Stimulated activated CD4-positive, alpha-beta T cell treated with anti-CD3 and anti-CD28 coated beads, TNF-alpha, amount 100 ng/mL, for 24 hours (primary cell): ENCODE data around the gene AUTS2.

Source experiments
- DNase-seq, 3 experiments: peaks; one replicate each; pipeline ENCODE4 v3.0.0-alpha.2; 2020; ENCODE audit warnings: low read depth in 3 of 3

The AUTS2 gene

DNA sequence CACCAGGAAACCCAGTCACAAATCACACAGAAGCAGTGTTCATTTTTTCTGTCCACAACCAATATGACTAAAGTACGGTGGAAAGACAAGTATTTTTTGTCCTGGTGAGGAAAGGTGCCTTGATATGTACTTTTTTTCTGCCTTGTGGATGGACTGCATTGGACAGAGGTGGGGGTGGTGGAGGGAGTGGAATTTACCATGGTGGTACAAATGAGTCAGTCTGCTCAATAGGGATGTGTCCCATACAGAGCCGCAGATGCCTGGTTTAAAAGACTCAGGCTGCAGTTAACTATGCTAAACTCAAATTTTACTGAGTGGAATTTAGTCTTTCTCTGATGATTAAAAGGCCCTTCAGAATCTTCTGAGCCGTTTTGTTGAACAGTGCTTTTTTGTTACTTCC, 859.2 kb downstream of the AUTS2 start:
- no peak for DNase-seq

GRCh38 chr7:70457883-70458680, 859.8 kb downstream of the AUTS2 start:
- DNase-seq, result no peak

DNA sequence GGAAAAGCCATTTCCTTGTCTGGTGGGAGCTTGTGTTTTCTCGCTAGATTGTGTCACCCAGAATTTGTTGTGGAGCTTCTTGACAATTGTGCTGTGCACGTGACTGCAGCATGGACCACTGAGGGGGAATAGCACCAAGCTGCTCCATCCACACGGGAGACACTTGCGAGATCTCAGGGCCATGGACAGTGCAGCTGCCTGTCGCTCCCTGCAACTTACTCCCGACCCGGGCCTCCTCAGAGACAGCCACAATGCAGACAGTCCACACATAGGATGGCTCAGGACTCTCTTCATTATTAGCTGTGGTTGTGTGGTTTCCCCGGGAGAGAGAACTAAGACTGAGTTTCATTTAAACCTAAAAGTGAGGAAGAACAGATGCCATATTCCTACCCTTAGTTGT, 860.5 kb downstream of the AUTS2 start:
- DNase-seq, result no peak

DNA sequence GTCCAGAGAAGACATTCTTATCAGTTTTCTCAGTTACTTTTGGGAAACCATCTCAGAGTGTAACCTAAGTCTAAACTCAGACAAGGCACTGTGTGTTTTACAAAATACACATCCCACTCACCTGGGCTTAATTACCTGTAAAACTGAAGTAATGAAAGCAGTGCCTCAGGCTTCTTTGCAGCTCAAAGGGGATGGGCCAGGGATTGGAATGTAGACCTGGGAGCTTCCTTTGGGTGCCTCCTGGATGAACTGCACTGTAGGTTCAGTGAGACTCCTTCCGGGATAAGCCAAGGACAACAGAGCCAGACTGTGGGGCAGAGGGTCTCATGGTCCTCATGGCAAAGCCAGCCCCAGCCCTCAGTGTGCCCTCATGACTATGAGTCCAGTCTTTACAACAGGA, 861.3 kb downstream of the AUTS2 start:
- DNase-seq, result no peak

DNA sequence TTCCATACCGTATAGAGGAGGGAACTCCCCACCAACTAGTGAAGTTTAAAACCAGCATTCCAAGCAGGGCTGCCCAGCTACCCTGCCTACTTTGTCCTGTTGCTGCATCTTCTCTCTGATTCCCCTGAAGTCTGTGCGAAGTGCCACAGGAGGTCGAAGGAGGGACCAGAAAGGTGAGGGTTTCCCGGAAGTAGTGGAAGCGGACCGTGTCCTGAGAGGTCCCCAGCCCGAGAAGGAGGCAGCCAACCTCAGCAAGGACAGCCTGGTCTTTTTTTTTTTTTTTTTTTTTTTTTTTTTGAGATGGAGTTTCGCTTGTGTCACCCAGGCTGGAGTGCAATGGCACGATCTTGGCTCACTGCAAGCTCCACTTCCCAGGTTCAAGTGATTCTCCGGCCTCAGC, 861.8 kb downstream of the AUTS2 start:
- no peak for DNase-seq

- DNase-seq, result no peak
These were observed 862.3 kb downstream of the AUTS2 start for GRCh38 chr7:70460562-70460961.

DNA sequence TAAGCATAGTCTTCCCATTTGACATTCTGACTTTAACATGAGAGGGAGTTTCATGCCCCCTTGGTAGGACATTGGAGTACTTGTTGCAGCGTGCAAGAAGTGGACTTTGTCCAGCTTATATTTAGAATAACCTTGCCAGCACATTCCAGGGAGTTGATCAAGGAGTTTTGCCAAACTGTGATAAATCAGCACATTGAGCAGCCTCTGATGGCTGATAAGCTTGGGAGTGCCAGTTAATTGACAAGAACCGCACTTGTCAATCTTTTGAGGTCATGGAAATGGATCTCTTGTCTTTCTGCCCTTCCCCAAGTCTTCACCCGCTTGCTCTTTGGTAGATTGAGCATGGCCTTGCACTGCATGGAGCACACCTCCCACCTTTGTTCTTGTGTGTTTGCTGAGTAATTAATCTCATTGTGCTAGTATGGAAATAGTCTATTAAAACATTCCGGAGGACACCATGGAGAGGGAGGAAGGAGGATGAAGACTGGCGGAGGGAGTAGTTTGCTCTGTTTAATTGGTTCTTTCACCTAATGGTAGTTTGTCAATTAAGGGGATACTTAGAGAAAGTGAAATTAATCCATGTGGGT, 865.2 kb downstream of the AUTS2 start:
- DNase-seq, result no peak

DNA sequence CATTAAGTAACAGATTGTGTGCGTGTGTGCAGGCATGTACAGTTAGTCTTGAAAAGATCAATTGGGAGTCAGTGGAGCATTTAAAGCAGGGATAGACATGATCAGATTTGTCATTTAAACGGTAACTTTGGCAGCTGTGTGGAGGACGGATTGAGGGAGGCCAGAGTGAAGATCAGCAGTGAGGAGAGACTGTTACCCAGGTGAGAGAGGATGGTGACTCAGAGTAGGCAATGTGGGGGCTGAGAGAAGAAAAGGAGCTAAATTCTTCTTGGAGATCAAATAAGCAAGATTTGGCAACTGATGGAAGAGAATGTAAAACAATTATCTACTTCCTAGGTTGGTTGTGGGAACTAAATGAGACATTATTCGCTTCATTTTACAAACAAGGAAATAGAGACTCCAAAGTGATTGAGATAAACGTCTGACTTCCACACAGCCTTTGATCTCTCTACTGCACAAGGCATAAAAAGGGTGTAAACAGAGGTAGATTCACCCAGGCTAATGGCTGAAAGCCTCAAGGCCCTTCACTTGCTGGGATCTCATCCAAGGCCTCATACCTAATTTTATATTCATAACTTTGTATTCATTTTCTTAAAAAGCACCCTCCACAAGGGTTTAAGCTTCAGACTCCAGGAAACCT, 868.6 kb downstream of the AUTS2 start:
- DNase-seq, result no peak

GRCh38 chr7:70470746-70471145, 872.5 kb downstream of the AUTS2 start:
- DNase-seq, result no peak

- no peak for DNase-seq
These were observed 874.4 kb downstream of the AUTS2 start for GRCh38 chr7:70472601-70473237.

GRCh38 chr7:70474639-70475234, 876.5 kb downstream of the AUTS2 start:
- no peak for DNase-seq

DNA sequence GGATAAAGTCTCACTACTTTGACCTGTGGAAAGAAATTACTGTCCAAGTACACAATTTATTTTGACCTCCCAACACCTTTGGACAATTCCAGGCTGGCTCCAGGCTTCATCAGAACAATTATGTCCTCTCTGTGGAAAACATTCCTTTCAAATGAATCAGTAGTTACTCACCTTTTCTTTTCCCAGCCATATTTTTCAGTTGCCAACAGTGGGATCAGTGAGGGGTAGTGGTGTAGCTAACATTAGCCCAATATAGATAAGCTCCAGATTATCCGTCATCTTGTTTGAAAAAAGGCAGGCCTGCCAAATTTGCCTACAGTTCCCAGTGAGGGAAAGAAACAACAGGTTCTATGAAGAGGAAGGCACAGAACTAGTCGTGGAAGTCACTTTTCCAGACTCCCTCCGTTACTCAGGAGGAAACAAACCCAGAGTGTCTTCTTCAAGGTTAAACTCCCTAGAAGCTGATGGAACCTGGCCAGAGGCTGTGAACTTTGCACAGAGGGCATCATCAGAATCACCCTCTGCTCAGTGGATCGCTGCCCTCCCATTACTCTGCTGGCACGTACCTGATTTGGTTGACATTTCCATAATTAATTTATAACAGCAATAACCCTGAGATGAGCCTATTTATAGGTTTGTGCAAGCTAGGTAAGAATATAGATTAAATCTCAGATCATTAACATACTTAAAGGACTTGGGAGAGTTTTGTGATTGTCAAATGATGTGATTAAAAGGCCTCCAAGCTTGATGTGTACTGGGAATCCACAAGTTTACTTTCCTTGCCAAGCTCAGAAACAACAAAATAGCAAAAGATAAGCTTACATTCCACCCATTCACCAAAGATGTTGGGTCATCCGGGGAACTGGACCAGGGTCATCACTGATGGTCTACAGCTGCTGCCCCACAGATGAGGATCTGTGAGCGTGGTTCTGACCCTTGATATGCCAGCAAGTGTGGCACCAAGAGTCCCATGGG, 879.0 kb downstream of the AUTS2 start:
- no peak for DNase-seq

DNA sequence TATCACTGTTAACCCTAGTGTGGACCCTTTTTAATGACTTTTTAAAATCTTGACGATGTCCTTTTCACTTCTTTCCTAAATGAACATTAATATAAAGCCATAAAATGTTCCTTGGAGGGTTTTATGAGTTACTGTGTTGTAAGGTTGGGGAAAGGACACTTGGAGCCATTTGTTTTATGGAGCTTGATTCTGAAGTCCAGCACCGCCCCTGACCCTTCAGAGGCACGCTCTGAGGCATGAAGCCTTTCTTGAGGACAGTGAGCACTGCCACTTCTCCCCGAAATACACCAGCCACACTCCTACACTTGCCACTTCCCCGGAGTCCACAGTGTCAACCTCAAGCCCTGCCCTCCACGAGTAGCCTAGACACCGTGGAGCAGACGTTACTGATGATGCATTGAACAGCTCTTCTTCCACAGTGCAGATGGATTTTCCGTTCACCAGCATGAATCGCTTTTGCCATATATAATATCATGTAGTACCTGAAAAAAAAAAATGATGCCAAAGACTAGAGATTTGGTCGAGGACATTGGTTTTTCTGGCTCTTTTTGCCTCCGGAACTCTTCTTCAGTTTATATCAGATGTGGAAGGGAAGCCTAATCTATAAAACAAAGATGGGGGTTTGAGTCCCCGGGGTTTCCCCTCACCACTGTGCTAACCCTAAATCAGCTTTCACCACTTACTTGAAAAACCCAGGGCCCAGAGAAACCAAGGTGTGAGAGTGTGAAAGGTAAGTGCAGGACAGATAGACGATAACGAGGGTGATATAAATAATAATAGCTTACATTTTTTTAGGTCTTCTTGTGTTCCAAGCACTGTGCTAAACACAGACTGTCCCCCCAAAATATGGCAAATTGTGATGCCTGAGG, 881.1 kb downstream of the AUTS2 start:
- no peak for DNase-seq

DNA sequence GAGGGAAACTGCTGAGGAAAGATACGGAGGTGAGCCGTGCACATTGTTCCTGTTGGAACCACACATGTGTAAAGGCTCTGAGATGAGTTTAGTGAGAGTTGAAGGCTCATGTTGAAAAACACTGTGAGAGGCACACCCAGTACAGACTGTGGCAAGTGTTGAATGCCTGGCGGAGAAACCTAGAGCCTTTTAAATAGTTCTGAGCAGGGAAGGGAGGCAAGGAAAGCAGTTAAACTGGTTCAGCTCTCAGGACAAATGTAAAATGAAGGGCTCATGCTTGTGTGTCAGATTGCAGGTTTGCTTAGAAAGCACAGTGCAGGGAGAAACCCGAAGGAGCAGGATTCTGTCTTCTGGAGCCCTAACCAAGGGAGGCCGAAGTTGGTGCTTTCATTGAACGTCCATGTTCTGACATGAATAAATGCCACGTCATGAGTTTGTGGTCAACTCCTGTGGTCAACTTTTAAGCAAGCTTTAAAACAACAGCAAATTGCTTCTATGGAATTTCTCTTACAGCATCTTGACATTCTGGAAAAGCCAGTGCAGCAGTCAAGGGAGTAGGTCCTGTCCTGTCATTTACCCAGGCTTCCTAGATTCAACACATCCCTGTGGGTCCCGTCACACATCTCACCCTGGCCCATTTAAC, 882.8 kb downstream of the AUTS2 start:
- no peak for DNase-seq

DNA sequence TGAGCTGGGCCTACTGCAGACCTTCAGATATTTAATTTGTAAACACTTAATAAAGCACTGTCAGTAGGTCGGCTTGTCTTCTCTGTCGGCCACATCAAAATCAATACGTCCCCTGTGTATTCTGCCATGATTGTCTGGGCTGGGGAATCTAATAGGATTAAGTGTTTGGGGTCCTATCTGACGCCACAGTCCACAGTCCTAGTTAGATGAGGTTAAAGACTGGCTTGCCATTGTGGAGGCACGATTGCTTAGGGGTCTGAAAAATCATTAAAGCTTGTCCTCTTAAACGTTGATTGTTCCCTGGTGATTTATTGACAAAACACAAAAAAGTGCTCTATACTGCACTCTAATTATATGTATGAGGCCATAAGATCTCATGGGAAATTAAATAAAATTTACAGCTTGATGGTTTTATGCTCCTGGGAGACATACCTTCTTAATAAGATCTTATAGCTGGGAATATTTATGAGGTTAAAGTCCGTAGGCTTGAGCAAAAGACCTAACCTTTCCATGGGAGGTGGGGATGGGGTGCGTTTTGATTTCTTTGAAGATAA, 883.4 kb downstream of the AUTS2 start:
- DNase-seq, result no peak

- DNase-seq, result no peak
These were observed 886.0 kb downstream of the AUTS2 start for GRCh38 chr7:70484255-70484654.

- no peak for DNase-seq
These were observed 888.7 kb downstream of the AUTS2 start for GRCh38 chr7:70486977-70487376.

DNA sequence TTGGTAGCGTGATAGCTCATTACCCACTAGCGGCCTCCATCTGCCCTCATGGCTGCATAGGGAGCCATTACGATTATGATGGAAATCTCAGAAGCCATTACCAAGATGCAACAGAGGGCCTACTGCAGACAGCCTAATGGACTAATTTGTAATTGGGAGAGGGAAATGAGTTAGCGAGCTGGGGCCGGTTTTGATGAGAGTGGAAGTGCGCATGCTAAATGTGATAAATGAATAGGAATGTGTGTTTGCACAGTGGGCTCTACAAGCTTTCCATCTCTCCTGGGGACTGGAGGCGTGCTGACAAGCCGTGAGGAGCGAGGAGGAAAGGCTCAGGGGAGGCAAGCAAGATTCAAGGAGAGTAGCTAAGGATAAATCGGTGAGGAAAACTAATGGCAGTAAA, 889.2 kb downstream of the AUTS2 start:
- DNase-seq, result no peak

GRCh38 chr7:70487886-70488285, 889.6 kb downstream of the AUTS2 start:
- DNase-seq, result no peak
